Stimulated activated CD8-positive, alpha-beta memory T cell treated with anti-CD3 and anti-CD28 coated beads, Interleukin-12 subunit alpha, Interleukin-12 subunit beta, amount 100 ng/mL, for 1 hour (primary cell): ENCODE data around the gene PTMS.

Experiments used
- DNase-seq: peaks from one replicate; pipeline ENCODE4 v3.0.0-alpha.2; 2020; ENCODE audit warnings: low read depth

Gene PTMS

DNA sequence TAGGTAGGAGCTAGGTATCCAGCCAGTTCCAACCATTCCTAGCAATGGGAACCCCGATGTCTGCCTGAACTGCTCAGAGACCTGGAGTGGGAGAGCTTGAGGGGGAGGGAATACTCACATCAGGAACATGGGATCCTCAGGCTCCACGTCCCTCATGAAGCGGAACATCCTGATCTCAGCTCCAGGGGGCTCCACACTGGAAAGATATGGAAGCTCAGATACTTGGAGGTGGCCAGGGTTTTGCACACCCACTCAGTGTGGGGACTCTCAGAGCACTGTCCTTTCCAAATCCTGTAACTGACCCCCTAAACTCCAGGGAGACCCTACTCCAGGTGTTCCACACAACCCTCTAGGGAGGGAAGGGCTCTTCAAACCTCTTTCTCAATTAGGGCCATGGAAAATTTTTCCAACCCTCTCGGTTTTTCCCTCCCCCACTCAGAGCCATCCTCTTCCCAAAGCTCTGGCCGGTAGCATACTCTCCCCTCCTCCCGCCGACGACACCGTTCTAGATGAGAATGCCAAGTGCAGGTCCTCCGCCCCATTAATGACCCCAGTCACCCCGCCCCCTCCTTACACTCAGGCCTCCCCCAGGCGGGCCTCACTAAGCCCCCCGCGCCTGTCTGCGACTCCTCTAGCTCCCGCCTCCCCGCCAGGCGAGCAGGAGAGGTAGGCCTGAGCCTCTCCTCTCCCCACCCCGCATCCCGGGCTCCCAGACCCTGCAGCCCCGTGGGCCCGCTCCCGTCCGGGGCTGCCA is 13.8 kb upstream of the PTMS start:
- no peak for DNase-seq

- DNase-seq, result peak; percentile 94
Measured at GRCh38 chr12:6752921-6753771, 13.0 kb upstream of the PTMS start, which contains the start of gene MLF2. TSS of gene MLF2 (minus strand) at chr12:6753141. CDS start at chr12:6752334, 807 bp downstream.

- no peak for DNase-seq
Measured at GRCh38 chr12:6753772-6754356, 12.3 kb upstream of the PTMS start.

- DNase-seq, result no peak
Measured at GRCh38 chr12:6754411-6754810, 11.8 kb upstream of the PTMS start.

DNA sequence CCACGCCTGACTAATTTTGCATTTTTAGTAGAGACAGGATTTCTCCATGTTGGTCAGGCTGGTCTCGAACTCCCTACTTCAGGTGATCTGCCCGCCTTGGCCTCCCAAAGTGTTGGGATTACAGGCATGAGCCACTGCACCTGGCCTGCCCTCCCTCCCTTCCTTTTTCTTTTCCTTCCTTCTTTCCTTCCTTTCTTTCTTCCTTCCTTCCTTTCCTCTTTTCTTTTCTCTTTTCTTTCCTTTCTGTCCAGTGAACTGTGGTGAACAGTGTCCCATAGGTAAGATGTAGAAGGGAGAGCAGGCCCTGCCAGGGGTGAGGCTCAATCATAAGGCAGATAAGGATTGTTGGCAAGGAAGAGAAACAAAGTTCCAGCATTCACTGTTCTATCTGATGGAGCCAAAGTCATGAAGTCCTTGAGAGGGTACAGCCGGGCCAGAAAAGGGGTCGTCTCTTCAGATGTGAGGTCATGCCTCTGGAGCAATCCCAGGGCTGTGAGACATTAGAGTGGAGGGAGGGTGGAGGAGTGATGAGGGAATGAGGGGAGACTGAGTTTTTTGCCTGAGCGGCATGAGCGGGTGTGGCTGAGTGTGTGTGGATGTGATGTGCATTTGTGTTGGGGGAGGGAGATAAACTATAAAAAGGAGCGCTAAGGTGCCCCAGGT is 9.0 kb upstream of the PTMS start:
- no peak for DNase-seq

DNA sequence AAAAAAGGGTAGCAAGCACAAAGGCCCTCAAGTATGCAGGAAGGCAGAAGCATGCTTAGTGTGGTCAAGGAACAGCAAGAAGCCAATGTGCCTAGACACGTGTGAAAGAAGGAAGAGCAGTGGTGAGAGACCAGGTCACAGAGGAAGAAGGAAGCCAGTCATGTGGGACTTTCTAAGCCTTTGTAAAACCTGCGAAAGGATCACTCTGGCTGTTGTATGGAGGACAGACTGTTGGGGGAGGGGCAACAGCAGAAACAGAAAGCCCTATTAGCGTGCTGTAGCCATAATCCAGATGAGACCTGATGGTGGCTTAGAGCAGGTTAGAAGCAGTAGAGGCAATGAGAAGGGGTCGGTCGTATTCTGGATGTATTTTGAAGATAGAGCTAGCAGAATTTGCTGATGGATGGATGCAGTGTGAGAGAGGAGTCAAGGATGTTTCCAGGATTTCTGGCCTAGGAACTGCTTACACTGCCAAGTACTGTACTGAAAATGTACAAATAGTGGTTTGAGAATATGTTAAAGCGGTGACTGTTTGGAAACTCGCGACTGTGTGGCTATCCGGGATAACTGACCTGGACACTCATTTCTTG is 7.6 kb upstream of the PTMS start:
- no peak for DNase-seq

DNA sequence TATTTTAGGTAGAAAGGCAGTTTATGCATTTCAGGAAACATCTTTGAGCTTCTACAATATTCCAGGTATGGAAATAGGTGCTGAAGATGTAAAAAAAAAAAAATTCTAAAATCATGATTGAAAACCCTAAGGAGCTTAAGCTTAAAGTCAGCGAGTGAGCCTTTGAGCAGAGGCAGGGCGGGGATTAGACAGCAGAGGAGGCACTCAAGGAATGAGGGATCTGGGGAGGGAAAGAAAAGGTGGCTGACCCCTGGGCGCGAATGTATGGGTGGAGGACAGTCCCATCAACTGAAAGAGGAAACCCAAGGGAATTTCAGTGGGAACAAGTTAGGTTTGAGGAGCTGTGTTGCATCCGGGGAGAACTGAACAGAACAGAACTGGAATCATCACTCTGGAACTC is 6.4 kb upstream of the PTMS start:
- no peak for DNase-seq

DNA sequence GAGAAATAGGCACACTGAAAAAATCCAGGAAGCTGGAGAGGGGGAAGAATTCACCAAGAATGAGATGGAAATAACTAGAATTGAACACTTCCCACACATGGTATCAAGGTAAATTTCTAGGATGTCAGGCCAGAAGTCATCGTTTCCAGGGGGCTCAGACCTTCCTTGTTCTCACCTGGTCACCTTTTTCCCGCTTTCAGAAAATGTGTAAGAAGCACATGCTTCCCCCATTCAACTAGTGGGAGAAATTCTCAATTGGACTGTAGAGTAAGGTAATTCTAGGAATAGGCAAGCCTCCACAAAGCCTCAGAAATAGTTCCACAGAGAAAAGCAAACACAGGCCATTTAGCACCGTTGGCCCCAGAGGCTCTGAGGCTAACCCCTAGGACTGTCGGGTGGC is 2.8 kb upstream of the PTMS start:
- DNase-seq, result no peak

DNA sequence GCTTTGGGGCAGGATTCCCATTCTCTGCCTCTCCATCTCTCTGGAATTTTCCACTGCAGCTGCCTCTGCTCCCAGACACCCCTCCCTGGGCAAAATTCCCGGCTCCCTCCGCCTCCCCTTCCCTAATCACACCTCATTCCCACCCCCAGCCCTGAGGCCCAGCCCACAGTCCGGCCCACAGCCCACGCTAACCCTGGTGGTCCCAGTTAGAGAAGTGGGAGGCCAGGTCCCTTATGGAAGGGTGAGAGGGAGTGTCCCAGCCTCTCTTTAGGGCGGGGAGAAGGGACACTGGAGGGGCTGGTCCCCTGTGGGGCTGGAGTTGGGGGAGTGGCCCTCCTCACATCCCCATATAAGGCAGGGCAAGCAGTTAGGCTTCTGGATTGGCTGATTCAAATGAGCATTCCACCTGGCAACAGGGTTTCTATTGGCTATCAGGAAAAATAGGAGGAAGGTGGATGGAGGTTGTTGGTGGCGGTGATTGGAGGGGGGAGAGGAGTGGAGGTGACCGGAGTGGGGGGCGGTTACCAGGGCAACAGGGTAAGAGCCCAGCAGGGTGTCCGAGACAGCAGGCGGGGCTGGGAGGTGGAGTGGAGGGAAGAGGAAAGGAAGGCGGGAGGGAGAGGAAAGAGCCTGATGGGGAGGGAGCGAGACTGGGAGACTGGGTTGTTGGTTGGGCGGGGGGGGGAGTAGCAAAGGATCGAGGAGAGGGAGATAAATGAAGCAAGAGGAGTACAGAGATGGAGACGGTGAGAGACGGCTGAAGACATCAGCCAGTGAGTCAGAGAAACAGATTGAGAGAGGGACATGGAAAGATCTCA is 1.9 kb upstream of the PTMS start:
- no peak for DNase-seq

- no peak for DNase-seq
Measured at GRCh38 chr12:6765048-6765633, 1.0 kb upstream of the PTMS start.

DNA sequence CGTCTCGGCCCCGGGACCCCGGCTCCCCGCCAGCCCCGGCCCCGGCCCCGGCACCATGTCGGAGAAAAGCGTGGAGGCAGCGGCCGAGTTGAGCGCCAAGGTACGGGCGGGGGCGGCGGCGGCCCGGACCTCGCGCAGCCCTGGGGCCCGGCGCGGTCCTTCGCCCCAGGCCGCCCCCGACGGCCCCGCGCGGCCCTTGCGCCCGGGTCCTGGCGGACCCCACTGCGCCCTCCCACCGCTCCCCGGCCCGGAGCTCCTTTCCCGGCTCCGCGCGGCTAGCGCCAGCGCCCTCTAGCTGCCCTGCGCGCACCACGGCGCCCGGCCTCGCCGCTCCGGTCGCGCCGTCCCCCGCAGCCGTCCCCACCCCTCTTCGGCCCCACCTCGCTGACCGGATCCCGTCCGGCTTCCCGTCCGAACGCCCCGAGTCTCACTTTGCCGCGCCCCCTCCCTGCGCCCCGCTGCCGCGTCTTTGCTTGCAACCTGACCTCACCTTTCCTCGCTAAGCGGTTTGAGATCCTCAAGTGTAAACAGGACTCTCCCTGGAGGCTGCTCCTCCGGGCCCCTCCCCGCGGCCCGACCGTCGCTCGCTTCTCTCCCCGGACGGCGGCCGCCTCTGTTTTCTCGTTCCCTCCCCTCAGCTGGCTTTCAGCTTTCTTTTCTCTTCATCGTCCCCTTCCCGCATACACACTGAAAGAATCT is 637 bp downstream of the PTMS start:
- DNase-seq, result no peak

- DNase-seq, result no peak
Measured at GRCh38 chr12:6767353-6768319, 1.5 kb downstream of the PTMS start.

- DNase-seq, result no peak
Measured at GRCh38 chr12:6768437-6768914, 2.3 kb downstream of the PTMS start.

DNA sequence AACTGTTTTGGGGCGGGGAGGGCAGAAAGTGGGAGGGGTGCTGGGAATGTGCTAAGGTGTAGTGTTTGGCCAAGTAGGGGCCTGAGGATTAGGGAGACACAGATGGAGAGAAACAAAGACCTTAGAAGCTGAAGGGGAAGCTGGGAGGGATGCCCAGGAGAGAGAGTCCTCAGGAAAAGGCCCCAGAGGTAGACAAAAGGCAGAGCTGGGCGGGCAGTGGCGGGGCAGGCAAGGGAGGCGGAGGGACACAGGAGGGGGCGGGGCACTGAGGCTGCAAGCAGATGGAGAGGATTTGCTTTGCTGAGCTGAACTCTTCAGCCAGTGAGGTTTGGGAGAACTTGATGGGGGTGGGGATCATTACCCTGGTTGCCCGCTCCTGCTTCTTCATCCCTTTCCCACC is 2.8 kb downstream of the PTMS start:
- DNase-seq, result no peak

GRCh38 chr12:6769666-6770065 is 3.5 kb downstream of the PTMS start:
- no peak for DNase-seq

GRCh38 chr12:6770094-6770493 is 3.9 kb downstream of the PTMS start:
- no peak for DNase-seq

DNA sequence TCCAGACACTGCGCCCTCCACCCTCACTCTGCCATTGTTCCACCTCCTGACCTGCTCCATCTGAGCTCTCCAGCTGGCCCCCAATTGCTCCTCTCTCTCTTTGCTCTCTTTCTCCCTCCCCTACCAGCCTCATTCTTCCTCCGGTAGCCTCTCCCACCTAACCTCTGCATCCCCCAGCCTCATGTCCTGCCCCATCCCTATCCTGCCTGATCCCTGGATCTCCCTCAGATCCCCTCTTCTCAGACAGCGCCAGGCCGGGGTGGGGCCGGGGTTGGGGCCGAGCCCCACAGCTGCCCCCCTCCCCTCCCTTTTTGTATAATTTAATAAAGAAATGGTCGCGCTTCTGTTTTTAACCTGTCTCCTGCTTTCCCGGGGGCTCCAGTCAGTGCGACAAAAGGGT is 4.4 kb downstream of the PTMS start:
- DNase-seq, result no peak

GRCh38 chr12:6771091-6771495 is 4.9 kb downstream of the PTMS start:
- DNase-seq, result no peak
